Heart right ventricle (tissue), 16 donors: ENCODE measurements around the gene NRIP1. TPM values are rescaled to one million over a fixed set of nuclear protein-coding genes. Genes with fewer than 3 reads are reported as not detected.

ENCODE experiments used
- ATAC-seq, 8 donors: fragments of 200-7000 bp; cut with Tn5 transposase; one replicate each; pipeline ENCODE4 v1.9.1; 2020; ENCODE audit warnings: mild to moderate bottlenecking in 8 of 8, moderate library complexity in 8 of 8, moderate number of reproducible peaks in 1 of 8
- DNase-seq, 2 donors: peaks; one replicate each; pipeline ENCODE4 v3.0.0-alpha.2; 2020
- H3K27ac ChIP-seq, 10 donors: fragments of 200-600 bp; sonication (generic) in 2 of 10; one replicate each; pipeline versions ENCODE4 v1.5.0 to v1.8.0; 2020 to 2022; ENCODE audit warnings: mild to moderate bottlenecking in 3 of 10
- H3K27me3 ChIP-seq, 7 donors: fragments of 200-600 bp; one replicate each; pipeline ENCODE4 v1.8.0; 2021 to 2022; ENCODE audit warnings: mild to moderate bottlenecking in 2 of 7
- H3K36me3 ChIP-seq, 9 donors: fragments of 200-600 bp; sonication (generic) in 1 of 9; one replicate each; pipeline versions ENCODE4 v1.5.0 to v1.8.0; 2020 to 2022; ENCODE audit warnings: mild to moderate bottlenecking in 2 of 9
- H3K4me1 ChIP-seq, 9 donors: fragments of 200-600 bp; sonication (generic) in 1 of 9; one replicate each; pipeline versions ENCODE4 v1.5.0 to v1.8.0; 2020 to 2022; ENCODE audit warnings: mild to moderate bottlenecking in 4 of 9
- H3K4me3 ChIP-seq, 10 donors: fragments of 200-600 bp; sonication (generic) in 2 of 10; one replicate each; pipeline versions ENCODE4 v1.5.0 to v1.8.0; 2020 to 2022; ENCODE audit warnings: mild to moderate bottlenecking in 7 of 10, moderate library complexity in 2 of 10
- H3K9me3 ChIP-seq, 11 donors: fragments of 200-600 bp in 10 of 11; sonication (generic) in 2 of 11; one replicate each; pipeline versions ENCODE4 v1.5.0 to v1.8.0; 2013 to 2022; ENCODE audit warnings: mild to moderate bottlenecking in 2 of 11, control low read depth in 1 of 11, moderate library complexity in 1 of 11
- CTCF ChIP-seq, 9 donors: fragments of 200-600 bp; sonication (generic) in 2 of 9; IDR thresholded peaks; one replicate each; pipeline versions ENCODE4 v1.5.0 to v1.8.0; 2021 to 2022; ENCODE audit warnings: antibody characterized with exemption in 9 of 9, mild to moderate bottlenecking in 5 of 9, moderate library complexity in 1 of 9
- whole genome bisulfite sequencing, 2 donors: extraction: QIAGEN DNeasy Blood & Tissue Kit; methylation state at CpG; one replicate each; pipeline ENCODE4 v1.1.7; 2013; ENCODE audit warnings: inconsistent platforms in 1 of 2; 5-methylcytosine and 5-hydroxymethylcytosine counted together
- intact Hi-C, 10 donors: fragments of 100-400 bp; cut with DNase I; formaldehyde crosslinking; loops; one replicate each; pipeline versions ENCODE4 v1.11.1 to v1.14.2; 2022
- long read RNA-seq, 3 donors: library from polyadenylated mRNA; unstranded; transcript quantifications; one replicate each; pipeline ENCODE4 v2.0.0, GENCODE V29; 2020 to 2021
- polyA plus RNA-seq, 2 donors: library from polyadenylated mRNA; stranded (reverse); fragments of 200-250 nt; gene quantifications; one replicate each; pipeline ENCODE4 v1.2.3, GENCODE V29; 2013
- total RNA-seq, 10 donors: library from RNA; stranded (reverse); fragmentation: NEBNext Ultra II Directional in 3 of 10; extraction: Animal tissue kit (Norgen Biotek cat#: 25700) in 3 of 10; gene quantifications; one replicate each; pipeline versions ENCODE4 v1.2.1 to v1.2.4, GENCODE V29; 2021 to 2023
- donor health status: Arrhythmogenic right ventricular cardiomyopathy.
- donor health status: ischemic (EF 13 %, LVEDD 7.1; RV severe dilation, severe dysfunction).
- donor health status: healthy with polysubstance abuse.
- donor health status: DM: no; HTN: yes; CAD: no.
- donor health status: DM: no; HTN: no; CAD: no.
- donor health status: ischemic (EF 25% LVEDD 6.9; RV normal size, moderate dysfunction).
- donor health status: ischemic (EF 25% LVEDD 5.7; RV mildly dilated, moderate dysfunction).
- donor health status: healthy.
- donor health status: DM: yes; HTN: yes; CAD: no.
- donor health status: Ischemic cardiomyopathy.
- donor health status: ischemic (EF 35%, LVEDD 5.7; RV mildly dilated, moderate dysfunction).
- donor health status: nonischemic (EF 11% LVEDD 7.7; RV severe dilation, severe dysfunction).
- donor health status: DM: yes; HTN: yes; CAD: no.
- donor health status: PGD.
- donor health status: ischemic (EF 29% LVEDD 5.4; RV normal size, mild dysfunction).
- donor health status: nonischemic (EF 23%, LVEDD 6.1; RV moderate dilation, normal function).

The NRIP1 gene
- total RNA-seq: 10 to 100 TPM; 13.6 to 40.3 (median 17.9) TPM
- 1 to 10 TPM; 3.2 to 4.5 TPM for polyA plus RNA-seq
- long read RNA-seq, donor 1, full-length matches to known transcripts: 5 of 9 reads
- long read RNA-seq, donor 1, partial matches to known transcripts: 1 of 9 reads
- long read RNA-seq, donor 1, other reads (novel, unspliced or antisense): 3 of 9 reads
- long read RNA-seq, donor 2, full-length matches to known transcripts: 3 of 8 reads
- long read RNA-seq, donor 2, partial matches to known transcripts: 0 of 8 reads
- long read RNA-seq, donor 2, other reads (novel, unspliced or antisense): 5 of 8 reads
- long read RNA-seq, donor 3, full-length matches to known transcripts: 1 of 11 reads
- long read RNA-seq, donor 3, partial matches to known transcripts: 1 of 11 reads
- long read RNA-seq, donor 3, other reads (novel, unspliced or antisense): 9 of 11 reads

GRCh38 chr21:15064576-15065391, at the start of gene NRIP1:
Gene NRIP1, minus strand, starts transcription at chr21:15065000. Its CDS starts 96,808 bp downstream, at chr21:14968192.
- DNase-seq (peak; percentile 93 to 94), ATAC-seq (peak; percentile 92 to 98 (median 95))
- no peaks in the 10 kb centered on the region for H3K36me3 ChIP-seq
- 0% methylated on average over 79 to 116 of the region's 116 CpGs for WGBS, 2 donors
- H3K27ac ChIP-seq: peak within 1 kb of the TSS; percentile 92 to 99 (median 97)
- no peaks in the 10 kb centered on the region for H3K9me3 ChIP-seq
- no peaks in the 10 kb centered on the region for H3K27me3 ChIP-seq
- H3K4me1 ChIP-seq: peaks cover 0 to 47% (median 38%) of the 10 kb centered on the region in 9 donors
- peak within 1 kb of the TSS; percentile 83 to 96 (median 90) for H3K4me3 ChIP-seq
- TF ChIP-seq CTCF (IDR thresholded peaks at IDR 0.05): no peak
- intact Hi-C loops: loop anchor here in 9 of 10 donors (5.0 to 10.0 kb wide), 10 partner anchors 87 to 680 kb away; partner anchors contain the start of gene HSPA13 (in 1 of the 9)

- no peaks in the 10 kb centered on the region for H3K4me1 ChIP-seq
- DNase-seq: no peak
- no peaks in the 10 kb centered on the region for H3K27me3 ChIP-seq
- intact Hi-C loops: no loop called here
- no peak for TF ChIP-seq CTCF (IDR thresholded peaks at IDR 0.05)
- H3K9me3 ChIP-seq: no peaks in the 10 kb centered on the region
- no peaks in the 10 kb centered on the region for H3K36me3 ChIP-seq
- H3K27ac ChIP-seq: no peak overlapping the region
- no peak for ATAC-seq
- no peak overlapping the region for H3K4me3 ChIP-seq
- WGBS, 2 donors: 55 to 57% methylated on average over 4 of the region's 4 CpGs
Observed at GRCh38 chr21:15112858-15113257, 48.1 kb upstream of the NRIP1 start.

- TF ChIP-seq CTCF (IDR thresholded peaks at IDR 0.05): no peak
- H3K4me1 ChIP-seq: no peaks in the 10 kb centered on the region
- WGBS, 2 donors: 86 to 88% methylated on average over 2 of the region's 2 CpGs
- H3K4me3 ChIP-seq: no peak overlapping the region
- H3K27me3 ChIP-seq: no peaks in the 10 kb centered on the region
- DNase-seq (no peak), ATAC-seq (no peak)
- no peak overlapping the region for H3K27ac ChIP-seq
- H3K9me3 ChIP-seq: no peaks in the 10 kb centered on the region
- intact Hi-C loops: no loop called here
- H3K36me3 ChIP-seq: no peaks in the 10 kb centered on the region
Observed at GRCh38 chr21:15108801-15109200, 44.0 kb upstream of the NRIP1 start.

GRCh38 chr21:15104470-15104869, 39.7 kb upstream of the NRIP1 start:
- no peaks in the 10 kb centered on the region for H3K36me3 ChIP-seq
- no peaks in the 10 kb centered on the region for H3K27me3 ChIP-seq
- no peaks in the 10 kb centered on the region for H3K9me3 ChIP-seq
- intact Hi-C loops: no loop called here
- no peak overlapping the region for H3K27ac ChIP-seq
- H3K4me1 ChIP-seq: no peaks in the 10 kb centered on the region
- ATAC-seq (no peak), DNase-seq (no peak)
- H3K4me3 ChIP-seq: no peak overlapping the region
- TF ChIP-seq CTCF (IDR thresholded peaks at IDR 0.05): no peak
- 93 to 94% methylated on average over 3 of the region's 3 CpGs for WGBS, 2 donors
